ENCODE measurements around the gene GRM2. TPM values are rescaled to one million over a fixed set of nuclear protein-coding genes. Genes with fewer than 3 reads are reported as not detected.

The GRM2 gene
- total and polyA plus RNA-seq, 12 donors, result 0.04 to 0.48 (median 0.17) TPM; not detected in 3

DNA sequence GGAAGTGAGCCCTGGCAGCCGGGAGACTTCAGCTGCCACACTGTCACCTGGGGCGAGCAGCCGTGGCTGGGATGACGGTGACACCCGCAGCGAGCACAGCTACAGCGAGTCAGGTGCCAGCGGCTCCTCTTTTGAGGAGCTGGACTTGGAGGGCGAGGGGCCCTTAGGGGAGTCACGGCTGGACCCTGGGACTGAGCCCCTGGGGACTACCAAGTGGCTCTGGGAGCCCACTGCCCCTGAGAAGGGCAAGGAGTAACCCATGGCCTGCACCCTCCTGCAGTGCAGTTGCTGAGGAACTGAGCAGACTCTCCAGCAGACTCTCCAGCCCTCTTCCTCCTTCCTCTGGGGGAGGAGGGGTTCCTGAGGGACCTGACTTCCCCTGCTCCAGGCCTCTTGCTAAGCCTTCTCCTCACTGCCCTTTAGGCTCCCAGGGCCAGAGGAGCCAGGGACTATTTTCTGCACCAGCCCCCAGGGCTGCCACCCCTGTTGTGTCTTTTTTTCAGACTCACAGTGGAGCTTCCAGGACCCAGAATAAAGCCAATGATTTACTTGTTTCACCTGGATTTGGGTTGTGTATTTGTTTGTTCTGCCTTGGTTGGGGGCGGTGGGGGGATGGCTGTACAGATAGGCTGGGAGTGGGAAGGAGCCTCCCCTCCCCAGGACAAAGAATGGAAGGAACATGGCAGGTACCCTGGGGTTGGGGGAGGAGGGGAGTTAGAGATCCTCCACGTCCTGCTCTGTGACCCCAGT lies 2.9 kb upstream of the GRM2 start:
- no peak for TF ChIP-seq POLR2A (IDR thresholded peaks at IDR 0.05)
- TF ChIP-seq, protein P1, sequence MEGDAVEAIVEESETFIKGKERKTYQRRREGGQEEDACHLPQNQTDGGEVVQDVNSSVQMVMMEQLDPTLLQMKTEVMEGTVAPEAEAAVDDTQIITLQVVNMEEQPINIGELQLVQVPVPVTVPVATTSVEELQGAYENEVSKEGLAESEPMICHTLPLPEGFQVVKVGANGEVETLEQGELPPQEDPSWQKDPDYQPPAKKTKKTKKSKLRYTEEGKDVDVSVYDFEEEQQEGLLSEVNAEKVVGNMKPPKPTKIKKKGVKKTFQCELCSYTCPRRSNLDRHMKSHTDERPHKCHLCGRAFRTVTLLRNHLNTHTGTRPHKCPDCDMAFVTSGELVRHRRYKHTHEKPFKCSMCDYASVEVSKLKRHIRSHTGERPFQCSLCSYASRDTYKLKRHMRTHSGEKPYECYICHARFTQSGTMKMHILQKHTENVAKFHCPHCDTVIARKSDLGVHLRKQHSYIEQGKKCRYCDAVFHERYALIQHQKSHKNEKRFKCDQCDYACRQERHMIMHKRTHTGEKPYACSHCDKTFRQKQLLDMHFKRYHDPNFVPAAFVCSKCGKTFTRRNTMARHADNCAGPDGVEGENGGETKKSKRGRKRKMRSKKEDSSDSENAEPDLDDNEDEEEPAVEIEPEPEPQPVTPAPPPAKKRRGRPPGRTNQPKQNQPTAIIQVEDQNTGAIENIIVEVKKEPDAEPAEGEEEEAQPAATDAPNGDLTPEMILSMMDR (IDR thresholded peaks at IDR 0.05), result no peak
- WGBS, 4 donors, result 80 to 86% (median 84%) methylated on average over 5 to 12 of the region's 12 CpGs
- DNase-seq, result no peak

DNA sequence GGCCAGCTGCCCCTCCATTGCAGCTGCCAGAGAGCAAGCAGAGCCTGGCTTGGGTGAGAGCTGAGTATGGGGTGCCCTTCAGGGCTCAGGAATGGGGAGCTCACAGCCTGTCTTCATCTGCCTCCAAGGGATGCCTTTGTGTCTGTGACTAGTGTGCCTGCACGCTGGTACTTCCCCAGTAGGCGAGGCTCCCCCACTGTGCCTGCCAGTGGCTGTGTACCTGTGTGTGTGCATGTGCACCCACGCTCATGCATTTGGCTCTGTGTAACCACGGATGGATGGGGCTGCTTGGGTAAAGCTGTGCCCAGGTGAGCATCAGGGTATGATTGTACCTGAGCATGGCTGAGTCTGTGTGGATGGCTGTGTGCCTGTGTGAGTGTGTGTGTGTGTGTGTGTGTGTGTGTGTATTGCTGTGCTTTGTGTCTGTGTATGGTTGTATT lies 2.3 kb upstream of the GRM2 start:
- Histone ChIP-seq H3K9me3 (replicated peaks in 1 of 3) (no peaks in the 10 kb centered on the region), H3K4me1 (replicated peaks in 1 of 2) (peaks cover 0 to 5% of the 10 kb centered on the region in 2 donors), H3K27ac (no peak overlapping the region), H3K27me3 (no peaks in the 10 kb centered on the region), H3K4me3 (no peak overlapping the region), H3K36me3 (replicated peaks in 1 of 2) (peaks cover 0 to 28% of the 10 kb centered on the region in 2 donors)
- WGBS, 4 donors, result 82 to 100% (median 88%) methylated on average over 4 of the region's 4 CpGs
- intact Hi-C loops (cut with DNase I), result no loop called here
- DNase-seq, result peak in 1 of 7 donors; percentile 6
- TF ChIP-seq, protein P1 (IDR thresholded peaks at IDR 0.05), result no peak
- no peak for TF ChIP-seq POLR2A (IDR thresholded peaks at IDR 0.05)

More for the DNA sequence above, 2.9 kb upstream of the GRM2 start:
- H3K36me3 ChIP-seq (replicated peaks in 1 of 2), result peaks cover 0 to 34% of the 10 kb centered on the region in 2 donors
- no peaks in the 10 kb centered on the region for H3K9me3 ChIP-seq (replicated peaks in 1 of 3)
- no peak overlapping the region for H3K4me3 ChIP-seq
- intact Hi-C loops (cut with DNase I), result no loop called here
- peaks cover 0 to 5% of the 10 kb centered on the region in 2 donors for H3K4me1 ChIP-seq (replicated peaks in 1 of 2)
- H3K27ac ChIP-seq, result no peak overlapping the region
- no peaks in the 10 kb centered on the region for H3K27me3 ChIP-seq

DNA sequence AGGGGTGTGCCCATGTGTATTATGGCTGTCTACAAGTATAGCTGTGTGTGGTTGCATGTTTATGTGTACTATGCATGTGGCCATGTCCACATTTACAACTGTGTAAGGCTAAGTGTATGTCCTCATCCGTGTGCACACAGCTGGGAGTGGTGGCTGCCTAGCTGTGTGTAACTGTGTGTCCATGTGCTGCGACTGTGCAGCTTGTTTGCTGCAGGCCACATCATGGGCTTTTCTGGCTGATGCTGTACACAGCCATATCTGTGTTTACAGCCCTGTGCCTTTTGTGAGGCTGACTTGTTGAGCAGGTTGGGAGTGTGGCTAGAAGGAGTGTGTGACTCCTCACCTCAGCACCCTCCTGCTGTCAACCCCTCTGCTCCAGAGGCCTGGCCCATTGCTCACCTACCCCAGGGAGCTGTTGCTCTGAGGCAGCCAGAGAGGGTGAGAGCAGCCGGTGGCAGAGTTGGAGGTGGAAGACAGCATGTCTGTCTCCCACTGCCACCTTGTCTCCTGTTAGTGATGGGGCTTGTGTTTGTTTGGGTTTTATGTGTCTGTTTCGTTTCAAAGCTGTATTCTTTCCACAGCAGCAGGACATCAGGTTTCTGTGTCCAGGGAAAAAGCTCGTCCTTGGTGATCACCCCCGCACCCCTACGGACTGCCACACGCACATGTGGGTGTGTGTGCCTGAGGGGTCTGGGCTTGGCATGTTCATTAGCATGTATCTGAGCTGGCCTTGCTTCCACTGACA lies 1.4 kb upstream of the GRM2 start:
- H3K27me3 ChIP-seq, result no peaks in the 10 kb centered on the region
- TF ChIP-seq, protein P1 (IDR thresholded peaks at IDR 0.05), result no peak
- no peak for TF ChIP-seq POLR2A (IDR thresholded peaks at IDR 0.05)
- H3K9me3 ChIP-seq (replicated peaks in 1 of 3), result no peaks in the 10 kb centered on the region
- peaks cover 0 to 5% of the 10 kb centered on the region in 2 donors for H3K4me1 ChIP-seq (replicated peaks in 1 of 2)
- DNase-seq, result peak in 2 of 7 donors; percentile 4 to 9
- no peak overlapping the region for H3K27ac ChIP-seq
- intact Hi-C loops (cut with DNase I), result no loop called here
- WGBS, 4 donors, result 86 to 92% (median 92%) methylated on average over 7 to 8 of the region's 8 CpGs
- H3K4me3 ChIP-seq, result no peak overlapping the region
- peaks cover 0 to 19% of the 10 kb centered on the region in 2 donors for H3K36me3 ChIP-seq (replicated peaks in 1 of 2)

DNA sequence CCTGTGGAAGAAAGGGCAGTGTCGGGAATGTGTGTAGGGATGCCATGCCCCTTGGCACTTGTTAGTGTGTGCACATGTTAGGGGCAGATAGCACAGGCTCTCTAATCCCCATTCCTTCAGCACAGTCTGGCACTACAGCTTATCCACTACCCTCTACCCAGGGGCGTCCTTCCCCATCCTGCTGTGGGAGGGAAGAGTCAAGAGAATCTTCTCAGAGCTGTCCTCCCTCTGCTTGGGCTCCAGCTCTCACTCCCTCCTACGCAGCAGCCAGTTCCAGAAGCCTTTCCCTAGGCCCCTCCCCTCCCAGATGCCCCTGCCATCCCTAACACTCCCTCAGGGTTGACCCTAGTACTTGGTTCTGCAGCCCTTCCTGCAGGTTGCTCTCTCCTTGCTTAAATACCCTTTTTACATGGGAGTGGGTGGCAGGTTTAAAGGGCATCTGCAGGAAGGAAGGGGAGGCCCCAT lies 815 bp upstream of the GRM2 start:
- intact Hi-C loops (cut with DNase I), result no loop called here
- peaks cover 0 to 5% of the 10 kb centered on the region in 2 donors for H3K4me1 ChIP-seq (replicated peaks in 1 of 2)
- H3K36me3 ChIP-seq (replicated peaks in 1 of 2), result peaks cover 0 to 14% of the 10 kb centered on the region in 2 donors
- peak in 2 of 7 donors; percentile 7 to 11 for DNase-seq
- no peak overlapping the region for H3K4me3 ChIP-seq
- WGBS, 4 donors, result 70 to 88% (median 82%) methylated on average over 2 to 3 of the region's 3 CpGs
- TF ChIP-seq, protein P1 (IDR thresholded peaks at IDR 0.05), result no peak
- TF ChIP-seq POLR2A (IDR thresholded peaks at IDR 0.05), result no peak
- H3K9me3 ChIP-seq (replicated peaks in 1 of 3), result no peaks in the 10 kb centered on the region
- H3K27me3 ChIP-seq, result no peaks in the 10 kb centered on the region
- no peak overlapping the region for H3K27ac ChIP-seq

Measured in adrenal gland (tissue), 12 donors.